22Rv1 (cell line): ENCODE data around the gene FAM120A.

ENCODE experiments used
- ZFX ChIP-seq: fragments of 450-650 bp; IDR thresholded peaks from 2 replicates; pipeline ENCODE4 v1.6.1; 2017; ENCODE audit warnings: antibody characterized with exemption, borderline replicate concordance
- TF ChIP-seq, protein P1 (sequence below): fragments of 450-650 bp; IDR thresholded peaks from 2 replicates; pipeline ENCODE4 v1.5.1; 2017; ENCODE audit warnings: mild to moderate bottlenecking

DNA sequence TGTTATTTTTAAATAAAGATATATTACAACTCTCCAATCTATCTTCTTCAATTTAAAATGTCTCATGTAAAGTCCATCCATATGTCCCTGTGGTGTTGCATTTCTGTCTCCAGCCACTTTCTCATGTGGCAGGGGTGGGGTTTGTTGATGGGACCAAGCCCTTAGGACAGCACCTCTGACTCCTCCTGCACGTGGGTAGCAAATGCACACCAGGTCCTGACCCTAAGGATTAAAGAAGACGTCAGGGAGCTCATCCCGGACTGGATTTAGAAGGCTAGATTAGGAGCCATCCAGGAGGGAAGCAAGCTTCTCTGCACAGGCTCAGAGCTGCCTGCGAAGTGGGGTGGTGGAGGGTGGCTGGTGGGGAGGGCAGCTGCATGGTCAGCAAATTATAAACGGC lies 40.8 kb downstream of the FAM120A start:
- TF ChIP-seq, protein P1, sequence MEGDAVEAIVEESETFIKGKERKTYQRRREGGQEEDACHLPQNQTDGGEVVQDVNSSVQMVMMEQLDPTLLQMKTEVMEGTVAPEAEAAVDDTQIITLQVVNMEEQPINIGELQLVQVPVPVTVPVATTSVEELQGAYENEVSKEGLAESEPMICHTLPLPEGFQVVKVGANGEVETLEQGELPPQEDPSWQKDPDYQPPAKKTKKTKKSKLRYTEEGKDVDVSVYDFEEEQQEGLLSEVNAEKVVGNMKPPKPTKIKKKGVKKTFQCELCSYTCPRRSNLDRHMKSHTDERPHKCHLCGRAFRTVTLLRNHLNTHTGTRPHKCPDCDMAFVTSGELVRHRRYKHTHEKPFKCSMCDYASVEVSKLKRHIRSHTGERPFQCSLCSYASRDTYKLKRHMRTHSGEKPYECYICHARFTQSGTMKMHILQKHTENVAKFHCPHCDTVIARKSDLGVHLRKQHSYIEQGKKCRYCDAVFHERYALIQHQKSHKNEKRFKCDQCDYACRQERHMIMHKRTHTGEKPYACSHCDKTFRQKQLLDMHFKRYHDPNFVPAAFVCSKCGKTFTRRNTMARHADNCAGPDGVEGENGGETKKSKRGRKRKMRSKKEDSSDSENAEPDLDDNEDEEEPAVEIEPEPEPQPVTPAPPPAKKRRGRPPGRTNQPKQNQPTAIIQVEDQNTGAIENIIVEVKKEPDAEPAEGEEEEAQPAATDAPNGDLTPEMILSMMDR, result no peak
- TF ChIP-seq ZFX, result no peak
